GM11168 (cell line): ENCODE data around the gene UCK2.

Experiments used
- in situ Hi-C: fragments of 300-500 bp; cut with MboI; formaldehyde crosslinking; loops from one replicate; pipeline ENCODE4 v1.12.0; 2022; ENCODE audit warnings: low sequenced_read_pairs; ENCODE audit not compliant: unreplicated experiment

Gene UCK2

GRCh38 chr1:165877411-165877810 lies 50.0 kb downstream of the UCK2 start:
- in situ Hi-C loops: no loop called here

DNA sequence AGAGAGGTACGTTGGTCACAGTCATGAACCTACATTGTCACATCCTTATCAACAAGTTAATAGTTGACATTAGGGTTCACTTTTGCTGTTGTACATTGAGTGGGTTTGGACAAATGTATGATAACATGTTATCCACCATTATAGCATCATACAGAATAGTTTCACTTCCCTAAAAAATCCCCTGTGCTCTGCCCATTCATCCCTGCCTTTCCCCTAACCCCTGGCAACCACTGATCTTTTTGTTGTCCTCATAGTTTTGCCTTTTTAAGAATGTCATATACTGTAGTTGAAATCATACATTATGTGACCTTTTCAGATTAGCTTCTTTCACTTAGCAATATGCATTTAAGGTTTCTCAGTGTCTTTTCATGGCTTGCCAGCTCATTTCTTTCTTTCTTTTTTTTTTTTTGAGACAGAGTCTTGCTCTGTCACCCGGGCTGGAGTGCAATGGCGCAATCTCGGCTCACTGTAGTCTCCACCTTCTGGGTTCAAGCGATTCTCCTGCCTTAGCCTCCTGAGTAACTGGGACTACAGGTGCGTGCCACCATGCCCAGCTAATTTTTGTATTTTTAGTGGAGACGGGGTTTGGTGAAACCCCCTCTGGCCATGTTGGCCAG lies 50.6 kb downstream of the UCK2 start:
- in situ Hi-C loops: no loop called here

DNA sequence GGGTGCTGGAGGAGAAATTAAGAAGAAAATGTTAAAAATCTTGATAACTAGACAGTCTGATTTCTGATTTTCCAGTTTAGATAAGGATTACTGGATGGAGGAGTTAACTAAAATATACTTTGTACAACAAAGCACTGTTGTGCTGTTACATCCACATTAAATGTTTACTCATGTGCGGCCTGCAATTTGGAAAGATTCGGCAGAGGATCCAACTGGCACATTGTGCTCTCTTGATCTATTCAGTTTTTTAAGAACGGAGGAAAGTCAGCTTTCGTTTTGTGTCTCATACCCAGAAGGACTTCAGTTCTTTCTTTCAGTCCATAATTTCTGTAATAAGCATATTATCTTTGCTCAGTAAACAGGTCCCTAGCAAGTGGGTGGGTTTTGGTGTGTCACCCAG lies 52.5 kb downstream of the UCK2 start:
- in situ Hi-C loops: no loop called here

- in situ Hi-C loops: no loop called here
Measured at GRCh38 chr1:165880993-165881392, 53.6 kb downstream of the UCK2 start.

DNA sequence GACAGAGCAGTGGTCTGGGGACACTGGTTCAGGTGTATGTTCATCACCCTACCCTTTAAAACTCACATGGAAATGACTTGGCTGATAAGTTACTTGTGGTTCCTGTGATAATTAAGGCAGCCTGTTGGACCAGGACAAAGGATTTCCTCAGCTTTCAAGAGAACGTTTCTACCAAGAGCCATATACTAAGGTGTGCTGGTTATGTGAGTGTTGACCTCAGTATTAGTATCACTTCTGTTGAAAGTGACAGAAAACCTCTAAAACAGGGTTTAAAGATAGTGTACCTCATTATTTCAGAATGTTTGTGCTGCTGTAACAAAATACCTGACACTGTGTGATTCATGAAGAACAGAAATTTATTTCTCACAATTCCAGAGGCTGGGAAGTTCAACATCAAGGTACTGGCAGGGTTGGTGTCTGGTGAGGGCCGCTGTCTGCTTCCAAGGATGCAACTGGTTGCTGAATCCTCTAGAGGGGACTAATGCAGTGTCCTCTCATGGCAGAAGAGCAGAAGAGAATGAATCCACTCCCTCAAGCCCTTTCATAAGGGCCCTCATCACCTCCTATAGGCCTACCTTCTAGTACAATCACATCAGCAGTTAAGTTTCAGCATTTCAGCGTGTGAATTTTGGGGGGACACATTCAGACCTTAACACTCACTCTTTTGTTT lies 54.9 kb downstream of the UCK2 start:
- in situ Hi-C loops: no loop called here

DNA sequence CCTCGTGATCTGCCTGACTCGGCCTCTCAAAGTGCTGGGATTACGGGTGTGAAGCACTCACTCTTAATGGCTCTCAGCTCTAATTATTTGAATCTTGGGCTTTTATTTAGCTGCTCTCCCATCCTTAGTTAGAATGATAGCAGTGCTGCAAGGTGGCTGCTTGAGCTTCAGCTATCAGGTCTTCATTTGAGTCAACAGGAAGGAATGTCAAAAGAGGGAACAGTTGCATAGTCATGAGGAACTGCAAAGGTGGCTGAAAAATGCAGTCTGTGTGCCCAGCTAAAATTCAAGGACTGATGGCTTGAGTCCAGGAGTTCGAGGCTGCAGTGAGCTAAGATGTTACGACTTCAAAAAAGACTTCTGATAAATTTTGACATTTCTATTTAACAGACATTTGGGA lies 55.6 kb downstream of the UCK2 start:
- in situ Hi-C loops: no loop called here

DNA sequence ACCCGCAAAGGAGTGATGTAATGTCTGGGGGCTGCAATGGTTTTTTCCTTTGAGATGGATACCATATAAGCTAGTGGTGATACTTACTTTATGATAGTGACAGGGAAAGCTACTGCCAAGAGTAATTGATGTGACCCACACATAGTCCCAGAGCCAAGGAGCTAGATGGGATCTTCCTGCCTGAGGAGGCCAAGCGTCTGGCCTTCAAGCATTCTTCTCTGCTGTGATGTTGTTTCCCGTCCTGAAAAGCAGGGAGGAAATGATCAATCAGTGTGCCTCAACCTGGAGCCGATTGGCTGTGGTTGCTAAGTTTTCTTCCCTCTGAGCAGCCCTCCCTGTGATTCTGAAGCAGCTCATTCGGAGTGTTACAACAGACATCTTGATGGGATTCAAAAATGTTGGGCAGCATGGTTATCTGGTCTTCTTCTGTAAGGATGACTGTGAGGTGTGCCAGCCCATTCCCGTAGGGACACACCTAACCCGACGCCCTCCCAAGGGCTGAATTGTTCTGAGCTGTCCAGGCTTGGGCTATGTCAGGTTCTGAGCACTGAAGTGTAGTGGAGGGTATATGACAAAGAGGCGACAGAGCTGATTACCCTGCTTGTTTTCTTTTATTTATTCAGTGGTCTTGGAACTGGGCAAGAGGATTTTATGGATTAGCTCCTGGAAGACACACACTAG lies 56.7 kb downstream of the UCK2 start:
- in situ Hi-C loops: no loop called here

DNA sequence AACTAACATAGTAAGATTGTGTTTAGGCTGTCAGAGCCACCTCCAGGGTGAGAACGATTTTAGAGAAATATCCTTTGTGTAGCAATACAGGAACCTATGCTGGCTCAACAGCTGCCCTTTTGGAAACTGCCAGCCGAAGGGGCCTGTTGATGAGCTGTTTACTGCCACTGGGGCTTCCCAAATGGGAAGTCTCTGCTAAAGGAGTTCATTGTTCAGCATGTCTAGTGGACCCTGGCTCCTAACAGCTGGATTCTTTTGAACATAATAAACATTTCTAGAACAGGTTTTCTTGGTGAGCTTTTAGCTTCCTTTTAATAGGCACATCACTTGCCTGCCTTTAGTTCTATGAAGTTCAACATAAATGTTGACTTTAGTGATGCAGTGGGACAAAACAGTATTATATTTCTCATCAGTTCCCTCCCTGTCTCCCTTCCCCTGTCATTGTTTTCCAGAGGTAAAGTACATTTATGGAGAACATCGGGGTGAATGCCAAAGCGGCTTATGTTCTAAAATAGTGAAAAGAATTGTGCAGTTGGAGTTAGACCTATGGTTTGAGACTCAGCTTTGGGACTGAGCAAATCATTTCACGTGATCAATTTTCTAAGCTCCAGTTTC lies 57.4 kb downstream of the UCK2 start:
- in situ Hi-C loops: no loop called here

DNA sequence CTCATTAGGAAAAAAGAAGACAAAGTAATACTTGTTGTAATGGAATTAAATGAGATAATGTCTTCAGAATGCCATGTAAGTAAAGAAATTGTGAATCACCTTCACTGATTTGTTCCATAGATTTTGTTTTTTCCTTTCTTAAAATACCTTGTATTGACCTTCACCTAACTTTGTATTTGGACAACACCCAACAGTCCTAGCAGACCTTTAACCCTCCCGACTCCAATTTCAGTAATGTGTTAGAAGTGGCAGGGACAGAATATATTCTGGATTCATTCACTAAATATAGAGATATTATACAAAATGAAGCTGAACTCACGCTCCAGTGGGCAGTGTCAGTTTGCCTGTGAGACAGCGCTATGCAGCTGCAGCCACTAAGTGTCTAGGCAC lies 57.9 kb downstream of the UCK2 start:
- in situ Hi-C loops: no loop called here

DNA sequence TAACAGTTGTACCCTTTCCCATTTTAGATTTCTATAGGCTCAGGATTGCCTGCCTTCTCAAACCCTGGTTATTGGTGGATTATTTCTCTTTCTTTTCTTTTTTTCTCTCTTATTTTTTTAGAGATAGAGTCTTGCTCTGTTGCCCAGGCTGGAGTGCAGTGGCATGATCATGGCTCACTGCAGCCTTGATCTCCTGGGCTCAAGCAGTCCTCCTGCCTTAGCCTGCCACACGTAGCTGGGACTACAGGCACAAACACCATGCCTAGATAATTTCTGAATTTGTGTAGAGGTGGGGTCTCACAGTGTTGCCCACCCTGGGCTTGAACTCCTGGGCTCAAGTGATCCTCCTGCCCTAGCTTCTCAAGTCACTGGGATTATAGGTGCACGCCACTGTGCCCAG lies 58.8 kb downstream of the UCK2 start:
- in situ Hi-C loops: no loop called here

- in situ Hi-C loops: no loop called here
Measured at GRCh38 chr1:165886983-165887382, 59.6 kb downstream of the UCK2 start.

DNA sequence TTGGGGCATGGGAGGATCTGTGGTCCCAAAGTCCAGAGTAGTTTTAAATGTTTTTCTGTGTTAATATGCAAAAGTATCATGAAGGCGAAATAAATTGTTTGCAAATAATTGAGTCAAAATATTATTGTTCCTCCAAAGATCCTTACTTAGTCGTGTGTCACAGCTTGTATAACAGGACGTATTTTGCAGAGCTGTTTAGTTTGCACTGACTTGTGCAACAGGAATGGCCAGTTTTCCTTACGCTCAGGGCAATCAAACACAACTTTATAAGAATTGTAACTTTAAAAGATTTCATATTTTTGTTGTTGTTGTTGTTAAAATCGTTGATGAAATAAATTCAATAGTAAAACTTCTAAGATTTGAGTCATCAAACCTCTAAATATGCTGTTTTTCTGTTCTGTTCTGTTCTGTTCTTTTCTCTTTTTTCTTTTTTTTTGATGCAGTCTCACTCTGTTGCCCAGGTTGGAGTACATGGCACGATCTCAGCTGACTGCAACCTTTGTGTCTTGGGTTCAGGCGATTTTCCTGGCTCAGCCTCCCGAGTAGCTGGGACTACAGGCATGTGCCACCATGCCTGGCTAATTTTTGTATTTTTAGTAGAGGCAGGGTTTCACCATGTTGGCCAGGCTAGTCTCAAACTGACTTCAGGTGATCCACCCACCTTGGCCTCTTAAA lies 60.6 kb downstream of the UCK2 start:
- in situ Hi-C loops: no loop called here

- in situ Hi-C loops: no loop called here
Measured at GRCh38 chr1:165888552-165888920, 61.1 kb downstream of the UCK2 start.

- in situ Hi-C loops: no loop called here
Measured at GRCh38 chr1:165890684-165891083, 63.3 kb downstream of the UCK2 start.

- in situ Hi-C loops: no loop called here
Measured at GRCh38 chr1:165891111-165891860, 63.9 kb downstream of the UCK2 start.

- in situ Hi-C loops: no loop called here
Measured at GRCh38 chr1:165892935-165893334, 65.5 kb downstream of the UCK2 start.

DNA sequence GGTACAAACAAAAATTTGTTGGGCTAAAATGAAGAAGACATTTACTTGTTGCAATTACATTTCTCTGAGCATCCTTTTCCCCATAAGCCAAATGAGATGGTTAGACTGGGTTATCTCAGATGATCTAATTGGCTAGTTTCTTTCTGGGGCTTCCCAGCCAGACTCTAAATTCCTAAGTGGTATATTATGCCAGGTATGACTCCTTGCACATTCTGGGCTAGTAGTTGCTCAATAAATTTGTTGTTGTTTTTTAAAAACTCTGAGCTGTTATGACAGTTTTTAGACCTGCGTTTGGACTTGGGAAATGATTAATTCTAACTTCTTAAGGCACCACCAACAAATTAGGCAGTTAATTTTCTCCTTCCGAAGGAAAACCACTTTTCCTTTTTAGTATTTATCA lies 66.1 kb downstream of the UCK2 start:
- in situ Hi-C loops: no loop called here

DNA sequence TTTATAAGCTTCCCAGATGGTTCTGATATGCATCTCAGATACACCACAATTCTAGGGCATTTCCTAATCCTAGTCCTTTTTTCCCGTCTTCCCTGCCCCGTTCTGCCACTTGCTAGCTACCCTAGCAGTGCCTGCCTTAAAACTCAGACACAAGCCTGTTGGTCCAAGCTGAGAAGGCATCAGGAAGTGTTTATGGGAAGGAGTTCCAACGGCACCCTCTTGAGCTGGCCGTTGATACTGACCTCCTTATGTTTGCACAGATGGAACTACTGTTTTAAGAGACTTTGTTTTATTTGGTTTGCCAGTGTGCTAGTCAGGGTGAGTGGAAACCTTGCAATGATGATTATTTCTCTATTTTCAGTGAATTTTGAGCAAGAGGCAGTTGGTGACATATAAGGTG lies 67.2 kb downstream of the UCK2 start:
- in situ Hi-C loops: no loop called here

- in situ Hi-C loops: no loop called here
Measured at GRCh38 chr1:165895451-165895871, 68.0 kb downstream of the UCK2 start.

GRCh38 chr1:165896277-165896676 lies 68.9 kb downstream of the UCK2 start:
- in situ Hi-C loops: no loop called here
